GM21360 (cell line): ENCODE results near the gene A2ML1.
"Not testable (repeated sequence)": the region's sequence is repeated elsewhere in the genome, so short reads cannot be mapped to it uniquely, and the experiment has no call there.

Experiments
- ATAC-seq: cut with Tn5 transposase; IDR thresholded peaks from one replicate; pipeline ENCODE4 v1.9.1; 2021; ENCODE audit warnings: mild to moderate bottlenecking, moderate library complexity; ENCODE audit not compliant: unreplicated experiment

A2ML1 gene

GRCh38 chr12:8816448-8817050 lies 5.9 kb upstream of the A2ML1 start:
- ATAC-seq = no peak

GRCh38 chr12:8817856-8818255 lies 4.6 kb upstream of the A2ML1 start:
- ATAC-seq = no peak

GRCh38 chr12:8818526-8818925 lies 3.9 kb upstream of the A2ML1 start:
- ATAC-seq = no peak

- ATAC-seq = no peak
These were observed 2.8 kb upstream of the A2ML1 start for GRCh38 chr12:8819666-8819980.

- ATAC-seq = not testable (repeated sequence)
These were observed 1.6 kb upstream of the A2ML1 start for GRCh38 chr12:8820676-8821407.

GRCh38 chr12:8821591-8821990 lies 830 bp upstream of the A2ML1 start:
- no peak for ATAC-seq

- no peak for ATAC-seq
These were observed 1.3 kb downstream of the A2ML1 start for GRCh38 chr12:8823565-8824300.

GRCh38 chr12:8827551-8828256 lies 5.3 kb downstream of the A2ML1 start:
- no peak for ATAC-seq

- ATAC-seq = no peak
These were observed 6.1 kb downstream of the A2ML1 start for GRCh38 chr12:8828257-8829124.

GRCh38 chr12:8829125-8829518 lies 6.7 kb downstream of the A2ML1 start:
- ATAC-seq = no peak

- no peak for ATAC-seq
These were observed 7.2 kb downstream of the A2ML1 start for GRCh38 chr12:8829621-8830020.

- ATAC-seq = no peak
These were observed 8.7 kb downstream of the A2ML1 start for GRCh38 chr12:8831116-8831515.

- ATAC-seq = no peak
These were observed 10.1 kb downstream of the A2ML1 start for GRCh38 chr12:8832500-8832899.

- no peak for ATAC-seq
These were observed 11.8 kb downstream of the A2ML1 start for GRCh38 chr12:8834230-8834629.

- ATAC-seq = no peak
These were observed 14.9 kb downstream of the A2ML1 start for GRCh38 chr12:8837291-8837690.

- ATAC-seq = no peak
These were observed 17.9 kb downstream of the A2ML1 start for GRCh38 chr12:8840321-8840720.

GRCh38 chr12:8840938-8841633 lies 18.7 kb downstream of the A2ML1 start:
- ATAC-seq = no peak

GRCh38 chr12:8841778-8842177 lies 19.4 kb downstream of the A2ML1 start:
- ATAC-seq = no peak

- ATAC-seq = no peak
These were observed 22.2 kb downstream of the A2ML1 start for GRCh38 chr12:8844665-8845064.

- ATAC-seq = no peak
These were observed 23.9 kb downstream of the A2ML1 start for GRCh38 chr12:8846305-8846704.
